ENCODE data around the gene PLTP.

- no peak for TF ChIP-seq CTCF (IDR thresholded peaks at IDR 0.05)
- no peak for TF ChIP-seq POLR2A (IDR thresholded peaks at IDR 0.05)
These were observed 48.1 kb downstream of the PLTP start for GRCh38 chr20:45863543-45864470.

All from vagina (tissue), 2 donors.